Osteoblast (primary cell): ENCODE data around the gene ACOX3. TPM values are rescaled to one million over a fixed set of nuclear protein-coding genes. Genes with fewer than 3 reads are reported as not detected.
"Not testable (repeated sequence)": the region's sequence is repeated elsewhere in the genome, so short reads cannot be mapped to it uniquely, and the experiment has no call there.

Source experiments
- DNase-seq: peaks from one replicate; pipeline ENCODE4 v3.0.0; 2011; ENCODE audit warnings: low spot score, mixed read lengths; ENCODE audit not compliant: insufficient read length; ENCODE audit errors: missing footprints
- H2AFZ ChIP-seq: 2 replicates; pipeline ENCODE4 v1.6.0; 2011; ENCODE audit warnings: mild to moderate bottlenecking, low read length
- H3K27ac ChIP-seq: 2 replicates; pipeline ENCODE4 v1.5.1; 2011; ENCODE audit warnings: mild to moderate bottlenecking, low read depth, low read length, moderate library complexity
- H3K27me3 ChIP-seq: 2 replicates; pipeline ENCODE4 v1.6.0; 2012; ENCODE audit warnings: mild to moderate bottlenecking, control low read depth, inconsistent platforms, low read length, moderate library complexity; ENCODE audit not compliant: insufficient read depth
- H3K36me3 ChIP-seq: 2 replicates; pipeline ENCODE4 v1.5.1; 2011; ENCODE audit warnings: mild to moderate bottlenecking, low read length, control low read depth, moderate library complexity; ENCODE audit not compliant: insufficient read depth
- H3K4me1 ChIP-seq: 2 replicates; pipeline ENCODE4 v1.5.1; 2011; ENCODE audit warnings: mild to moderate bottlenecking, low read length, control low read depth, moderate library complexity; ENCODE audit not compliant: insufficient read depth
- H3K4me2 ChIP-seq: 2 replicates; pipeline ENCODE4 v1.6.0; 2011; ENCODE audit warnings: mild to moderate bottlenecking, low read length; ENCODE audit not compliant: insufficient read depth
- H3K4me3 ChIP-seq: fragments of 200-600 bp; sonication (generic); 3 replicates; pipeline ENCODE4 v1.5.1; 2012; ENCODE audit warnings: mild to moderate bottlenecking, low read length, inconsistent platforms; ENCODE audit not compliant: insufficient read depth
- H3K79me2 ChIP-seq: 2 replicates; pipeline ENCODE4 v1.6.0; 2012; ENCODE audit warnings: mild to moderate bottlenecking, low read length, control low read depth, inconsistent platforms; ENCODE audit not compliant: insufficient read depth
- H3K9me3 ChIP-seq: 2 replicates; pipeline ENCODE4 v1.5.1; 2011; ENCODE audit warnings: low read depth, low read length, control low read depth
- H4K20me1 ChIP-seq: 2 replicates; pipeline ENCODE4 v1.6.0; 2012; ENCODE audit warnings: mild to moderate bottlenecking, low read length, control low read depth; ENCODE audit not compliant: insufficient read depth
- CTCF ChIP-seq: IDR thresholded peaks from 2 replicates; pipeline ENCODE4 v1.5.1; 2011; ENCODE audit warnings: mild to moderate bottlenecking, low read depth, low read length, moderate library complexity; ENCODE audit errors: extremely low read depth
- total RNA-seq: library from RNA; depleted of rRNA; stranded (reverse); fragments of >200 nt; gene quantifications from 2 replicates; pipeline ENCODE4 v1.2.3, GENCODE V29; 2012

ACOX3 gene
- total RNA-seq, 1 donor: 24.2 TPM

- Histone ChIP-seq H4K20me1 (peaks cover 21% of the 10 kb centered on the region), H2AFZ (no peak overlapping the region), H3K4me3 (no peak overlapping the region), H3K4me2 (no peak overlapping the region), H3K27ac (no peak overlapping the region), H3K4me1 (peaks cover 6% of the 10 kb centered on the region), H3K27me3 (no peaks in the 10 kb centered on the region), H3K9me3 (no peaks in the 10 kb centered on the region), H3K79me2 (no peaks in the 10 kb centered on the region), H3K36me3 (peaks cover 13% of the 10 kb centered on the region)
- TF ChIP-seq CTCF: no peak
- DNase-seq: peak; percentile 26
Observed at GRCh38 chr4:8386731-8387130, 53.8 kb downstream of the ACOX3 start.

GRCh38 chr4:8386131-8386530 lies 54.4 kb downstream of the ACOX3 start:
- H3K4me2 ChIP-seq, H3K79me2 ChIP-seq, DNase-seq, H3K27ac ChIP-seq, H3K27me3 ChIP-seq, H3K4me3 ChIP-seq, H3K4me1 ChIP-seq, H3K9me3 ChIP-seq, H2AFZ ChIP-seq: not testable (repeated sequence)
- Histone ChIP-seq H3K36me3 (peaks cover 10% of the 10 kb centered on the region), H4K20me1 (peaks cover 25% of the 10 kb centered on the region)

- Histone ChIP-seq H3K36me3 (peaks cover 9% of the 10 kb centered on the region), H3K4me2 (no peak overlapping the region), H3K9me3 (no peaks in the 10 kb centered on the region), H4K20me1 (peaks cover 25% of the 10 kb centered on the region), H3K27me3 (no peaks in the 10 kb centered on the region), H3K4me3 (no peak overlapping the region), H3K27ac (no peak overlapping the region), H3K79me2 (no peaks in the 10 kb centered on the region), H3K4me1 (peaks cover 3% of the 10 kb centered on the region), H2AFZ (no peak overlapping the region)
- no peak for TF ChIP-seq CTCF
- DNase-seq: peak; percentile 81
Observed at GRCh38 chr4:8385611-8386010, 54.9 kb downstream of the ACOX3 start.

GRCh38 chr4:8385106-8385505 lies 55.4 kb downstream of the ACOX3 start:
- Histone ChIP-seq H2AFZ (no peak overlapping the region), H3K4me1 (peaks cover 3% of the 10 kb centered on the region), H3K4me2 (no peak overlapping the region), H3K4me3 (no peak overlapping the region), H3K36me3 (peaks cover 9% of the 10 kb centered on the region), H3K27ac (no peak overlapping the region), H3K27me3 (no peaks in the 10 kb centered on the region), H4K20me1 (peaks cover 25% of the 10 kb centered on the region), H3K79me2 (no peaks in the 10 kb centered on the region), H3K9me3 (no peaks in the 10 kb centered on the region)
- peak; percentile 71 for DNase-seq
- TF ChIP-seq CTCF: no peak
